Stimulated activated CD4-positive, alpha-beta T cell treated with anti-CD3 and anti-CD28 coated beads, TNF-alpha, amount 100 ng/mL, for 1 hour (primary cell): ENCODE measurements around the gene GFM1.
"Not testable (repeated sequence)": the region's sequence is repeated elsewhere in the genome, so short reads cannot be mapped to it uniquely, and the experiment has no call there.

Experiments
- DNase-seq, 3 donors: peaks; one replicate each; pipeline ENCODE4 v3.0.0-alpha.2; 2020; ENCODE audit warnings: low read depth in 3 of 3, low spot score in 1 of 3

GFM1 gene

GRCh38 chr3:158672215-158673176 is 28.2 kb downstream of the GFM1 start, which contains the start of gene LXN:
Gene LXN (minus strand): TSS chr3:158672648. CDS start chr3:158672478, 170 bp downstream.
- DNase-seq = peak; percentile 48 to 50 (median 49)

GRCh38 chr3:158678687-158679086 is 34.4 kb downstream of the GFM1 start:
- DNase-seq = no peak

DNA sequence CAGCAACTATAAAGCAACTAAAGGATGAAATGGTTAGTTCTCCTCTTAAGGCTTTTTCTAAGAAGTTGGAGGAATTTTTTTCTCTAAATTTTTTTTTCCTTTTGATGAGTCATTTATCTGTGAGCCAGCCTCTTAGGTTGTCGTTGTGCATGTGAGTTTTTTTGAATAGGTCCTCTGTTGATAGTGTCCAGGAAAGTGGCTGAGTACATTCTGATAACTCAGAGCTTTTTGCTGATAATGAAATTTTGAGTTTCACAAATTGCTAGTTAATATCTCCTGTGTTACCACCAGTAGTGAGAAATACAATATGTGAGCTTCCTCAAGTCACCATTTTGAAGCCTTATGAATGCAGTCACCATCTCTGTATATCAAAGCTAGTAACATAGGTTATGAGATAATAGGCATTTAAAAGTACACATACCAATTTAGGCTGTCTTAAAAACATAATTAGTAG is 35.2 kb downstream of the GFM1 start:
- DNase-seq = no peak

GRCh38 chr3:158680861-158681260 is 36.5 kb downstream of the GFM1 start:
- DNase-seq = no peak

DNA sequence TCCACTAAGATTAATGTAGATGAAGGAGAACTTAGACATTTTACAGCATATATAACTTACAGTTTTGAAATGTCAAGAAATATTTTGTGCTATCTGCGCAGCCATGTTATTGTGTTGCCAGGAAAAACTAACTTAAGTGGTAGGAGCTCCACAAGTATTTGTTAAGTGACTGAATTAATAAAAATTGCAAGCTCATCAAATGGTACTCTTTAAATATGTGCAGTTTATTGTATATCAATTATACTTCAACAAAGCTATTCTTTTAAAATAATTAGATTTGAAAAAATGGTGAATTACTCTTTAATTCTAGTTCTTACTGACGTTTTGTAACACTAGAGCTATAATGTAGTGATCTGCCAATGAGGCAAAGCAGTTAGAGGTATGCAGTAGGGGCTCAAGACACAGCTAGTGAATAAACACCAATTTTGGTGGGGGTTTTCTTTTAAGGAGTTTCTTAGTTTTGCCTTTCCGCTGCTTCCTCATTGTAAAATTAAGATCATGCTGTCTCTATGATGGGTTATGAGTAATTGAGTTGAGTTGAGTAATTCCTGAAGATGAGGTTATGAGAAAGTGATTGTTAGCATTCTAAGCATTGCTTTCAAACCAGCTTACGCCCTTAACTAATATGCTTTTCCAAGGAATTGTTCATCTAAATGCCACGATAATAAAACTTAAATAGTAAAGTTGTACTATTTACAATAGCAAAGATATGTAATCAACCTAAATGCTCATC is 39.1 kb downstream of the GFM1 start:
- DNase-seq = no peak

DNA sequence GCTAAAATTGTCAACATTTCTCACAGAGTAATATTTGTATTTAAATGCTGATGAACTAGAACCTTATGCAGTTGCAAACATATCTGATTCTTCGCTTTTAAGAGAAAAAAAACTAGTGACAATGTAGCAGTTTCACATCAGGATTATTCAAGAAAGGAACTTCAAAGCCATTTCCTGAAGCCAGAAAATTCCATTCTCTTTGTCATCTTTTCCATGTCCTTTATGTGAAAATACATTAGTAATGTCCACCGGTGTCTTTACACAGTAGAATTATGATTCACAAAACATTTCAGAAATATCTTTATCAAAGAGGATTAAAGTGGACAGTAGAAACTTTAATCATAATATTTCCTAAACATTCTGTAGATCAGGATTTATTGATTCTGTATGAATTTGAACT is 40.8 kb downstream of the GFM1 start:
- no peak for DNase-seq

- DNase-seq = not testable (repeated sequence)
Observed at GRCh38 chr3:158693866-158694456, 49.6 kb downstream of the GFM1 start.

DNA sequence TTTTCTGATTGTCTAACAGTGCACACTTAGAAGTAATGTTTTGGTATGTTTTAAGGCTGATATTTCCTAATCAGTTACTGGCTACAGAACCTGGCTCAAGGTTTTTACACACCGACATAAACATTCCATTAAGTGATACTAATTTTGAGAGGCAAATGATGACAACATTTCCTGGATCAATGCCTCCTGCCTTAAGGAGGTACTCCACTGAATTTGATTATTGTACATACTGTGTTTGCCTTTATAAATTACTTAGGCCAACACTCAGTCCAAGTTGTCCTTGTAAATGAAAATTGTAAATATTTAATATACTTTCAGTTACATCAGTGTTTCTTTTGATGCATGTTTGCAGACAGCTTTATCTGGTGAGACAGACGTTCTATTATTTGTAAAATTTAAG is 52.3 kb downstream of the GFM1 start:
- DNase-seq = no peak

GRCh38 chr3:158700559-158700958 is 56.2 kb downstream of the GFM1 start:
- DNase-seq = no peak

GRCh38 chr3:158701420-158702065 is 57.2 kb downstream of the GFM1 start:
- no peak for DNase-seq

GRCh38 chr3:158702815-158703481 is 58.6 kb downstream of the GFM1 start:
- no peak for DNase-seq

DNA sequence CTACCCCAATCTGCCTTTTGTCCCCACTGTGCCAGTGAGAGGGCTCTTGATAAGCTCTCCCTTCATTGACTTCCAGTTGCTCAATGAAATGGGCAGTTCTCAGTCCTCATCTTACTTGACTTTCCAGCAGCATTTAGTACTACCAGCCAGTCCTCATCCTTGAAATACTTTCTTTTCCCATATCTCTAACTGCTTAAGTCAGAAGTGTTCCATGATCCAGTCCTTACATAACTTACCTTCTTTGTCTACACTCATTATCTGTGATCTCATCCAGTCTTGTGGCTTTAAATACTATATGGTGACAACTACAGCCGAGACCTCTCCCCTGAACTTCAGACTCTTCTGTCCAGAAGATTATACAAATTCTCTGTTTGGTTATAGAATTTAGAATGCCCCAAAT is 59.2 kb downstream of the GFM1 start:
- no peak for DNase-seq

GRCh38 chr3:158709666-158710083 is 65.3 kb downstream of the GFM1 start:
- DNase-seq = no peak

- DNase-seq = no peak
Observed at GRCh38 chr3:158710601-158711000, 66.3 kb downstream of the GFM1 start.

DNA sequence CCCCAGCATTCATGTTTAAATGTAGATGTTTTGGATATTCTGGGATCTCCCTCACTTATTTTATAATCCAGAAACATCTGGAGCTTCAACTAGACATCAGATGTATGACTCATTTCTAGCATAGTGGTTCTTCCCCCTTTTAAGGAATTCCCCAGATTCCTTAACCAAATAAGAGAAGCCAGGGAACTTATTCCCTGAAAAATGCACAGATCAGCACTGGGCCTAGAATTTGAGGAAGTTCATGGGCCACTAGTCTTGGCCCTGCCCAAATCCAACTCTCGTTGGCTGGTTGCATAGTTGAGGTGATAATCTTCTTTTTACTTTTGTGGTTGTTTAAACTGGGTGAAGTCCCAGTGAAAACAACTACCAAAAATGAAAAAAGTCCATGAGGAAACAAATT is 67.6 kb downstream of the GFM1 start:
- DNase-seq = no peak

DNA sequence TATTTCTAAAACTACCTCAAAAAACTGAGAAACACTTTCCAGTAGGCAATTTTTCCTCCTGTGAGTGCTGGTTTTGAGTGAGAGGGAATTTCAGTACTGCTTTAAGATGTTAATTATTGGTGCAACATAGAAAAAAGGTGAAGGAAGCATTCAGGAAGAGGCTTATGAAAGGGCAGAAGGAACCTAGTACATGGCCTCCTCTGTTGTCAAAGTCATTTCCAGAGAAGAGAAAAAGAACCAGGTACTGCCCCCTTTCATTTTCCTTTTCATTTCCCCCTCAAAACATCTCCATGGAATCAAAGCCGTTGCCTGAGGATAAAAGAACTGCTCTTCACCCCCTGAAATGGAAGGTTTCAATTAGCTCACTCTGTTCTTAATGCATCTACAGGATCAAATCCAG is 68.1 kb downstream of the GFM1 start:
- no peak for DNase-seq

DNA sequence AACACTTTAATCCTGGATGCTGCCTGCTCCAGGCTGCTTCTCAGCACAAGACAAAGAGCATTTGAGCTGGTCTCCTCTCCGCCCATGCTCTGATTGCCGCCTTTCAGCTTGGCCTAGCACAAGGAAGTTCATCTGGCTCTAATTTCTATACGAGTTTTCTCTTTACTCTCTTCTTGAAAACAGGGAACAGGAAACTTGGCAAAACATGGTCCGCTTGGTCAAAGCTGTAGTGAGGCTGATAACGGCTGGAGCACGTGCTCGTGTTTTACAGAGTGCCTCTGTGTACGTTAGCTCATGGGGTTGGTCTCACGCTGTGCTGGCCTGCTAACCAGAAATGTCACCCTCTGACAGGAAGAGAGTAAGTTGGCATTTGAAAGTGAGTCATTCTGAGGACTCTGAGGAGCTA is 68.8 kb downstream of the GFM1 start:
- DNase-seq = no peak

GRCh38 chr3:158717576-158717975 is 73.2 kb downstream of the GFM1 start:
- no peak for DNase-seq

DNA sequence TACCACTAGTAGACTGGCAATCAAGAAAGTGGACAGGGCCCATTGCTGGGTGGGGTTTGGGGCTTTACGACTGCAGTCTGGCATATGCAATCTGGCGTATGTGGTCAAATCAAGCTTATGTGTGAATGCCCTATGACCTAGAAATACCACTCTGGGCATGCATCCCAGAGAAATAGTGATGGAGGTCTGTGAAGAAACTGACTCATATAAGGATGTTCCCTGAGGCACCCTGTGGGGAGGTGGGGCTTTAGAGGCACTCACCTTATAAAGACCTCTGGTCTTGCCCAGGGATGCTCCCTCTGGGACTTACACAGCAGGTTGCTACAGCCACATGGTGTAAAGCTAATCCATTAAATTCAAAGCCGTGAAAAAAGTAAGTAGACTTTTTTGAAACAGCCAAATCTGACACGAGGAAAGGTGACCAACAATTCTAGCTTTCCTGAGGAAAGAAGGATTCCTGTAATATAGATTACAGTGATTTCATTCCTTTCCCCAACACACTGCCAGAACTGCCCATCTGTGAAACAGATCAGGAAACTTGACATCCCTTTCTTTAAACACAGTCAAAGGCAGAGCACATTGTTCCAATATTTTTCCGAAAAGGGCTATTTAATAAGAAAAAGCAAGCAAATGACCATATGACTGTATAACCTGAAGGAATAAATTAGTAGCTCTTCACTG is 74.3 kb downstream of the GFM1 start:
- DNase-seq = no peak

- DNase-seq = no peak
Observed at GRCh38 chr3:158722108-158722507, 77.8 kb downstream of the GFM1 start.
